ENCODE data around the gene NME7. TPM values are rescaled to one million over a fixed set of nuclear protein-coding genes. Genes with fewer than 3 reads are reported as not detected.

The NME7 gene
- total and polyA plus RNA-seq, 2 experiments from 2014 or later, result 39.1 to 48.5 TPM

DNA sequence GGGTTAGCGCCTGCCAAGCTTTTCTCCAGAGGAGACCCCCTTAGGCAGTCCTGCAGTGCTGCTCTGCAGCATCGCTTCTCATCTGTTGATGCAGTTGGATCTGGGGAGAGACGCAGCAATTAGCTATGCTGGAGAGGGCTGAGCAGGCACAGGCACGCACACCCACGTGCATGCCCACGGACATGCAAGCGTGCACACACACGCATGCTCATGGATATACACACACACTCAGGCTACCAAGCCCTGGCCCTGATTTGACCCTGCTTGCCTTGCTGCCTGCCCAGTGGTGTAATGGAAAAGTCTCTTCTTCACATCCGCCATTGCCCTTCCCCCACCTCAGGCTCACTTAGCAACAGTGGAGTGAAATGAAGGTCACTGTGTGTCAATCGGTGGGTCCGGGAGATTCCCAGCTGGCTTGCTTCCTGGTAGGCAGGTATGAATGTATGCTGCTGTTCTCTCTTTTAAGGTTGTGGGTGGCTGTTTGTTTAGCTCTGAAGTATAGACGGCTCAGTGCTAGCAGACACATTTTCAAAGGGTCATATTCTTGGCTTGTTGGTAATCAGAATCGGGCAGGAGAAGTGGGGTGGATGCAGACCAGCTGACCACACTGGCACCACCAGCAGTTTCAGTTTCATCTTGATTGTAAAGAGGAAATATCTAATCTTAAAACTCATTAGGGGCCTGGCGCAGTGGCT, 251.6 kb downstream of the NME7 start:
- peaks cover 6% of the 10 kb centered on the region for H4K20me1 ChIP-seq (replicated peaks; ENCODE audit: insufficient read depth)
- peaks cover 24% of the 10 kb centered on the region for H3K36me3 ChIP-seq (ENCODE audit: insufficient read depth)
- no peak overlapping the region for H3K4me3 ChIP-seq
- H3K36me3 Mint-ChIP-seq (ENCODE audit: low read depth), result peaks cover 56% of the 10 kb centered on the region
- peaks cover 6% of the 10 kb centered on the region for H3K27me3 Mint-ChIP-seq (ENCODE audit: insufficient read depth, low read depth, poor library complexity)
- no peaks in the 10 kb centered on the region for H3K9me3 Mint-ChIP-seq
- TF ChIP-seq, protein P1, sequence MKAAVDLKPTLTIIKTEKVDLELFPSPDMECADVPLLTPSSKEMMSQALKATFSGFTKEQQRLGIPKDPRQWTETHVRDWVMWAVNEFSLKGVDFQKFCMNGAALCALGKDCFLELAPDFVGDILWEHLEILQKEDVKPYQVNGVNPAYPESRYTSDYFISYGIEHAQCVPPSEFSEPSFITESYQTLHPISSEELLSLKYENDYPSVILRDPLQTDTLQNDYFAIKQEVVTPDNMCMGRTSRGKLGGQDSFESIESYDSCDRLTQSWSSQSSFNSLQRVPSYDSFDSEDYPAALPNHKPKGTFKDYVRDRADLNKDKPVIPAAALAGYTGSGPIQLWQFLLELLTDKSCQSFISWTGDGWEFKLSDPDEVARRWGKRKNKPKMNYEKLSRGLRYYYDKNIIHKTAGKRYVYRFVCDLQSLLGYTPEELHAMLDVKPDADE (IDR thresholded peaks at IDR 0.05), result no peak
- TF ChIP-seq JUNB (IDR thresholded peaks at IDR 0.05; ENCODE audit: unreplicated experiment) (no peak), ZNF331 (CRISPR knock-in tag; IDR thresholded peaks at IDR 0.05; ENCODE audit: low read depth) (no peak), EZH2phosphoT487 (IDR thresholded peaks at IDR 0.05; ENCODE audit: unreplicated experiment) (no peak), EZH2 (IDR thresholded peaks at IDR 0.05; ENCODE audit: low read depth, unreplicated experiment) (no peak), POLR2AphosphoS5 (IDR thresholded peaks at IDR 0.05; ENCODE audit: low read depth) (no peak), STAT1 (IDR thresholded peaks at IDR 0.05; ENCODE audit: unreplicated experiment) (no peak), NANOG (IDR thresholded peaks at IDR 0.05; ENCODE audit: borderline replicate concordance) (no peak), CREB1 (CRISPR knock-in tag; IDR thresholded peaks at IDR 0.05; ENCODE audit: low read depth) (no peak), ZNF114 (CRISPR knock-in tag; IDR thresholded peaks at IDR 0.05) (no peak)
- TF ChIP-seq, protein P2, sequence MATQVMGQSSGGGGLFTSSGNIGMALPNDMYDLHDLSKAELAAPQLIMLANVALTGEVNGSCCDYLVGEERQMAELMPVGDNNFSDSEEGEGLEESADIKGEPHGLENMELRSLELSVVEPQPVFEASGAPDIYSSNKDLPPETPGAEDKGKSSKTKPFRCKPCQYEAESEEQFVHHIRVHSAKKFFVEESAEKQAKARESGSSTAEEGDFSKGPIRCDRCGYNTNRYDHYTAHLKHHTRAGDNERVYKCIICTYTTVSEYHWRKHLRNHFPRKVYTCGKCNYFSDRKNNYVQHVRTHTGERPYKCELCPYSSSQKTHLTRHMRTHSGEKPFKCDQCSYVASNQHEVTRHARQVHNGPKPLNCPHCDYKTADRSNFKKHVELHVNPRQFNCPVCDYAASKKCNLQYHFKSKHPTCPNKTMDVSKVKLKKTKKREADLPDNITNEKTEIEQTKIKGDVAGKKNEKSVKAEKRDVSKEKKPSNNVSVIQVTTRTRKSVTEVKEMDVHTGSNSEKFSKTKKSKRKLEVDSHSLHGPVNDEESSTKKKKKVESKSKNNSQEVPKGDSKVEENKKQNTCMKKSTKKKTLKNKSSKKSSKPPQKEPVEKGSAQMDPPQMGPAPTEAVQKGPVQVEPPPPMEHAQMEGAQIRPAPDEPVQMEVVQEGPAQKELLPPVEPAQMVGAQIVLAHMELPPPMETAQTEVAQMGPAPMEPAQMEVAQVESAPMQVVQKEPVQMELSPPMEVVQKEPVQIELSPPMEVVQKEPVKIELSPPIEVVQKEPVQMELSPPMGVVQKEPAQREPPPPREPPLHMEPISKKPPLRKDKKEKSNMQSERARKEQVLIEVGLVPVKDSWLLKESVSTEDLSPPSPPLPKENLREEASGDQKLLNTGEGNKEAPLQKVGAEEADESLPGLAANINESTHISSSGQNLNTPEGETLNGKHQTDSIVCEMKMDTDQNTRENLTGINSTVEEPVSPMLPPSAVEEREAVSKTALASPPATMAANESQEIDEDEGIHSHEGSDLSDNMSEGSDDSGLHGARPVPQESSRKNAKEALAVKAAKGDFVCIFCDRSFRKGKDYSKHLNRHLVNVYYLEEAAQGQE (IDR thresholded peaks at IDR 0.05; ENCODE audit: unreplicated experiment), result no peak
- TF ChIP-seq, protein P3, sequence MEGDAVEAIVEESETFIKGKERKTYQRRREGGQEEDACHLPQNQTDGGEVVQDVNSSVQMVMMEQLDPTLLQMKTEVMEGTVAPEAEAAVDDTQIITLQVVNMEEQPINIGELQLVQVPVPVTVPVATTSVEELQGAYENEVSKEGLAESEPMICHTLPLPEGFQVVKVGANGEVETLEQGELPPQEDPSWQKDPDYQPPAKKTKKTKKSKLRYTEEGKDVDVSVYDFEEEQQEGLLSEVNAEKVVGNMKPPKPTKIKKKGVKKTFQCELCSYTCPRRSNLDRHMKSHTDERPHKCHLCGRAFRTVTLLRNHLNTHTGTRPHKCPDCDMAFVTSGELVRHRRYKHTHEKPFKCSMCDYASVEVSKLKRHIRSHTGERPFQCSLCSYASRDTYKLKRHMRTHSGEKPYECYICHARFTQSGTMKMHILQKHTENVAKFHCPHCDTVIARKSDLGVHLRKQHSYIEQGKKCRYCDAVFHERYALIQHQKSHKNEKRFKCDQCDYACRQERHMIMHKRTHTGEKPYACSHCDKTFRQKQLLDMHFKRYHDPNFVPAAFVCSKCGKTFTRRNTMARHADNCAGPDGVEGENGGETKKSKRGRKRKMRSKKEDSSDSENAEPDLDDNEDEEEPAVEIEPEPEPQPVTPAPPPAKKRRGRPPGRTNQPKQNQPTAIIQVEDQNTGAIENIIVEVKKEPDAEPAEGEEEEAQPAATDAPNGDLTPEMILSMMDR (conservative IDR thresholded peaks at IDR 0.05; ENCODE audit: low read depth in 2 of 2), result no peak
- TF ChIP-seq, protein P4, sequence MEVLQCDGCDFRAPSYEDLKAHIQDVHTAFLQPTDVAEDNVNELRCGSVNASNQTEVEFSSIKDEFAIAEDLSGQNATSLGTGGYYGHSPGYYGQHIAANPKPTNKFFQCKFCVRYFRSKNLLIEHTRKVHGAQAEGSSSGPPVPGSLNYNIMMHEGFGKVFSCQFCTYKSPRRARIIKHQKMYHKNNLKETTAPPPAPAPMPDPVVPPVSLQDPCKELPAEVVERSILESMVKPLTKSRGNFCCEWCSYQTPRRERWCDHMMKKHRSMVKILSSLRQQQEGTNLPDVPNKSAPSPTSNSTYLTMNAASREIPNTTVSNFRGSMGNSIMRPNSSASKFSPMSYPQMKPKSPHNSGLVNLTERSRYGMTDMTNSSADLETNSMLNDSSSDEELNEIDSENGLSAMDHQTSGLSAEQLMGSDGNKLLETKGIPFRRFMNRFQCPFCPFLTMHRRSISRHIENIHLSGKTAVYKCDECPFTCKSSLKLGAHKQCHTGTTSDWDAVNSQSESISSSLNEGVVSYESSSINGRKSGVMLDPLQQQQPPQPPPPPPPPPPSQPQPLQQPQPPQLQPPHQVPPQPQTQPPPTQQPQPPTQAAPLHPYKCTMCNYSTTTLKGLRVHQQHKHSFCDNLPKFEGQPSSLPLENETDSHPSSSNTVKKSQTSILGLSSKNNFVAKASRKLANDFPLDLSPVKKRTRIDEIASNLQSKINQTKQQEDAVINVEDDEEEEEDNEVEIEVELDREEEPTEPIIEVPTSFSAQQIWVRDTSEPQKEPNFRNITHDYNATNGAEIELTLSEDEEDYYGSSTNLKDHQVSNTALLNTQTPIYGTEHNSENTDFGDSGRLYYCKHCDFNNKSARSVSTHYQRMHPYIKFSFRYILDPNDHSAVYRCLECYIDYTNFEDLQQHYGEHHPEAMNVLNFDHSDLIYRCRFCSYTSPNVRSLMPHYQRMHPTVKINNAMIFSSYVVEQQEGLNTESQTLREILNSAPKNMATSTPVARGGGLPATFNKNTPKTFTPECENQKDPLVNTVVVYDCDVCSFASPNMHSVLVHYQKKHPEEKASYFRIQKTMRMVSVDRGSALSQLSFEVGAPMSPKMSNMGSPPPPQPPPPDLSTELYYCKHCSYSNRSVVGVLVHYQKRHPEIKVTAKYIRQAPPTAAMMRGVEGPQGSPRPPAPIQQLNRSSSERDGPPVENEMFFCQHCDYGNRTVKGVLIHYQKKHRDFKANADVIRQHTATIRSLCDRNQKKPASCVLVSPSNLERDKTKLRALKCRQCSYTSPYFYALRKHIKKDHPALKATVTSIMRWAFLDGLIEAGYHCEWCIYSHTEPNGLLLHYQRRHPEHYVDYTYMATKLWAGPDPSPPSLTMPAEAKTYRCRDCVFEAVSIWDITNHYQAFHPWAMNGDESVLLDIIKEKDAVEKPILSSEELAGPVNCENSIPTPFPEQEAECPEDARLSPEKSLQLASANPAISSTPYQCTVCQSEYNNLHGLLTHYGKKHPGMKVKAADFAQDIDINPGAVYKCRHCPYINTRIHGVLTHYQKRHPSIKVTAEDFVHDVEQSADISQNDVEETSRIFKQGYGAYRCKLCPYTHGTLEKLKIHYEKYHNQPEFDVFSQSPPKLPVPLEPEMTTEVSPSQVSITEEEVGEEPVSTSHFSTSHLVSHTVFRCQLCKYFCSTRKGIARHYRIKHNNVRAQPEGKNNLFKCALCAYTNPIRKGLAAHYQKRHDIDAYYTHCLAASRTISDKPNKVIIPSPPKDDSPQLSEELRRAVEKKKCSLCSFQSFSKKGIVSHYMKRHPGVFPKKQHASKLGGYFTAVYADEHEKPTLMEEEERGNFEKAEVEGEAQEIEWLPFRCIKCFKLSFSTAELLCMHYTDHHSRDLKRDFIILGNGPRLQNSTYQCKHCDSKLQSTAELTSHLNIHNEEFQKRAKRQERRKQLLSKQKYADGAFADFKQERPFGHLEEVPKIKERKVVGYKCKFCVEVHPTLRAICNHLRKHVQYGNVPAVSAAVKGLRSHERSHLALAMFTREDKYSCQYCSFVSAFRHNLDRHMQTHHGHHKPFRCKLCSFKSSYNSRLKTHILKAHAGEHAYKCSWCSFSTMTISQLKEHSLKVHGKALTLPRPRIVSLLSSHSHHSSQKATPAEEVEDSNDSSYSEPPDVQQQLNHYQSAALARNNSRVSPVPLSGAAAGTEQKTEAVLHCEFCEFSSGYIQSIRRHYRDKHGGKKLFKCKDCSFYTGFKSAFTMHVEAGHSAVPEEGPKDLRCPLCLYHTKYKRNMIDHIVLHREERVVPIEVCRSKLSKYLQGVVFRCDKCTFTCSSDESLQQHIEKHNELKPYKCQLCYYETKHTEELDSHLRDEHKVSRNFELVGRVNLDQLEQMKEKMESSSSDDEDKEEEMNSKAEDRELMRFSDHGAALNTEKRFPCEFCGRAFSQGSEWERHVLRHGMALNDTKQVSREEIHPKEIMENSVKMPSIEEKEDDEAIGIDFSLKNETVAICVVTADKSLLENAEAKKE (CRISPR knock-in tag; IDR thresholded peaks at IDR 0.05), result no peak
- DNase-seq (ENCODE audit: low spot score) (peak; percentile 37), ATAC-seq (peak; percentile 17; the same call in 1 of the 3 replicates)
- no peak overlapping the region for H3K27ac ChIP-seq (ENCODE audit: low read depth)
- no peaks in the 10 kb centered on the region for H3F3A ChIP-seq (replicated peaks; ENCODE audit: low read depth)
- peaks cover 22% of the 10 kb centered on the region for H3K4me1 ChIP-seq (ENCODE audit: insufficient read depth)
- H3K27me3 ChIP-seq (ENCODE audit: insufficient read depth), result no peaks in the 10 kb centered on the region
- H3K4me3 Mint-ChIP-seq, result no peak overlapping the region
- H2AFZ ChIP-seq, result no peak overlapping the region
- H3K27ac Mint-ChIP-seq, result peak overlapping the region; percentile 64
- H3K9me2 ChIP-seq (ENCODE audit: insufficient read depth), result no peaks in the 10 kb centered on the region
- peaks cover 24% of the 10 kb centered on the region for H3K4me1 Mint-ChIP-seq
- peaks cover 78% of the 10 kb centered on the region for H3K79me2 ChIP-seq (replicated peaks; ENCODE audit: insufficient read depth)
- no peak overlapping the region for H3K4me2 ChIP-seq
